HepG2 (cell line): ENCODE data around the gene CENPP.

Experiments used
- CEBPB ChIP-seq: IDR thresholded peaks from 2 replicates; pipeline ENCODE4 v1.6.1; 2011; ENCODE audit warnings: low read depth, low read length, improper control_type of control experiment, borderline replicate concordance
- CTCF ChIP-seq: sonication (generic); formaldehyde crosslinking; IDR thresholded peaks from 2 replicates; pipeline ENCODE4 v1.5.0; 2020; ENCODE audit warnings: mild to moderate bottlenecking, missing genetic modification reagents, moderate library complexity
- ELK4 ChIP-seq: sonication (generic); formaldehyde crosslinking; IDR thresholded peaks from 2 replicates; pipeline ENCODE4 v1.9.0; 2021; ENCODE audit warnings: missing genetic modification reagents, borderline replicate concordance
- EZH2 ChIP-seq: conservative IDR thresholded peaks from 2 replicates; pipeline ENCODE4 v1.6.1; 2012; ENCODE audit warnings: mild to moderate bottlenecking, low read depth, low read length, moderate library complexity
- GMEB1 ChIP-seq: sonication (generic); formaldehyde crosslinking; IDR thresholded peaks from 2 replicates; pipeline ENCODE4 v1.5.1; 2020; ENCODE audit warnings: missing genetic modification reagents, mild to moderate bottlenecking, borderline replicate concordance
- MXI1 ChIP-seq: IDR thresholded peaks from 3 replicates; pipeline ENCODE4 v1.6.1; 2012; ENCODE audit warnings: low read depth, low read length, inconsistent platforms, borderline replicate concordance
- TCF7 ChIP-seq: sonication (generic); IDR thresholded peaks from 2 replicates; pipeline ENCODE4 v1.6.1; 2016; ENCODE audit warnings: antibody characterized with exemption, low read depth
- ZBTB39 ChIP-seq: sonication (generic); formaldehyde crosslinking; IDR thresholded peaks from 2 replicates; pipeline ENCODE4 v1.5.0; 2020; ENCODE audit warnings: missing genetic modification reagents
- ZNF331 ChIP-seq: sonication (generic); formaldehyde crosslinking; IDR thresholded peaks from 2 replicates; pipeline ENCODE4 v1.4.0; 2020; ENCODE audit warnings: missing genetic modification reagents
- ZNF569 ChIP-seq: sonication (generic); formaldehyde crosslinking; IDR thresholded peaks from 2 replicates; pipeline ENCODE4 v1.5.0; 2020; ENCODE audit warnings: mild to moderate bottlenecking, missing genetic modification reagents, moderate library complexity, borderline replicate concordance
- ZNF670 ChIP-seq: sonication (generic); formaldehyde crosslinking; IDR thresholded peaks from 2 replicates; pipeline ENCODE4 v1.8.0; 2022; ENCODE audit warnings: mild to moderate bottlenecking, missing genetic modification reagents, borderline replicate concordance

GRCh38 chr9:92404042-92404836, 78.5 kb downstream of the CENPP start, which contains the start of gene OGN:
- no peak for TF ChIP-seq ZNF670 (CRISPR knock-in tag)
- TF ChIP-seq CTCF (CRISPR knock-in tag), result no peak
- no peak for TF ChIP-seq MXI1
- no peak for TF ChIP-seq TCF7
- no peak for TF ChIP-seq ZBTB39
- TF ChIP-seq ELK4 (CRISPR knock-in tag), result no peak
- TF ChIP-seq EZH2, result no peak
- TF ChIP-seq GMEB1 (CRISPR knock-in tag), result no peak
- no peak for TF ChIP-seq ZNF569 (CRISPR knock-in tag)
- TF ChIP-seq ZNF331 (CRISPR knock-in tag), result no peak
- no peak for TF ChIP-seq CEBPB
